ENCODE results near the gene PPP1R16B.
A peak's percentile ranks its signal among the peaks of the same experiment; 100 is the strongest.
"Not testable (repeated sequence)": the region's sequence is repeated elsewhere in the genome, so short reads cannot be mapped to it uniquely, and the experiment has no call there.

The PPP1R16B gene

DNA sequence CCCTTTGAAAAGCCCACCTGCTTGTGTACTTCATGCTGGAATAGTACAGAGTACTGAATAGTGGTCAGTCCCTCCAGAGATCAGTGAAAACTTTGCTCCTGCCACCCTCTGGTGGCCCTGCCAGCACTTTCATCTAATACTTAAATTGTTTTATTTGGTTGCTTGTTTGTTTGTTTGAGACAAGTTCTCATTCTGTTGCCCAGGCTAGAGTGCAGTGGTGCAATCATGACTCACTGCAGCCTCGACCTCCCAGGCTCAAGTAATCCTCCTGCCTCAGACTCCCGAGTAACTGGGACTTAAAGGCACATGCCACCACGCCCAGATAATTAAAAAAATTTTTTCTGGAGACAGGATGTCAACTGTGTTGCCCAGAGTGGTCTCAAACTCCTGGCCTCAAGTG is 129.8 kb downstream of the PPP1R16B start:
- peak; percentile 68 for DNase-seq (ENCODE audit: low spot score)

DNA sequence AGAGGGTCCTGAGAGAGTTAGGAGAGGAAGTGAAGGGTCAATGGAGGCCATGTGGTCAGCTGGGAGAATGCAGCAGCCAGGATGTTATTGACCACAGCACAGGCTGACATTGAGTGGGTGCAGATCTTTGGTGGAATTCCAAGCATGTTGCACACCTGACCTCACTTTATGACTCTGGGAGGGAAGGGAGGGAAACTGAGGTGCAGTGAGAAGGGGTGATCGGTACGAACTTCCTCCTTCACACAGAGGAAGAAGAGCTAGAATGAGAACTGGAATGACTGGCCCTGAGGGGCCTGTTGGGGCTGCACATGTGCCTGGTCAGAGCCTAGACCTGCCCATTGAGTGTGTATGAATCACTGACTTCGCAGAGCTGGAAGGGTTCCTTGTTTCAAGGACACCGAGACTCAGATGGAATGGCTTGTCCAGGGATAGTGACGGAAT is 130.5 kb downstream of the PPP1R16B start:
- no peak for DNase-seq (ENCODE audit: low spot score)

DNA sequence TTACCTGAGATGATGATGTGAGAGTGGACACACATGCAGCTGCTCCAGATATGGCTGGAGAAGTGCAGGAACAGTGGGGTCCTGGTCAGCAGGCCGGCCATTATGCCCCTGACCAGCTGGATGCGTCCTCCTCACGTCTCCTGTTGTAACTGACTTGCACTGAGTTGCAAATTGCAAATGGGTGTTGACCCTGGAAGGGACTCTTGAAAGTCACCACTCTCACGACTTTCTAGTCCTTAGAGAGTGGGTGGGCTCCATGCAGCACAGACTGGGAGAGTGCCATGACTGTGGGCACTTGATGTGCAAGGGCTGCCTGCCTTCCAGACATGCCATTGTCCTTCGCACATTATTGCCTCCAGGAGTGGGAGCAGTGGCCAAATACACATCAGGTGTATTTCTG is 131.5 kb downstream of the PPP1R16B start:
- no peak for DNase-seq (ENCODE audit: low spot score)

GRCh38 chr20:38937978-38938473 is 132.5 kb downstream of the PPP1R16B start:
- no peak for DNase-seq (ENCODE audit: low spot score)

DNA sequence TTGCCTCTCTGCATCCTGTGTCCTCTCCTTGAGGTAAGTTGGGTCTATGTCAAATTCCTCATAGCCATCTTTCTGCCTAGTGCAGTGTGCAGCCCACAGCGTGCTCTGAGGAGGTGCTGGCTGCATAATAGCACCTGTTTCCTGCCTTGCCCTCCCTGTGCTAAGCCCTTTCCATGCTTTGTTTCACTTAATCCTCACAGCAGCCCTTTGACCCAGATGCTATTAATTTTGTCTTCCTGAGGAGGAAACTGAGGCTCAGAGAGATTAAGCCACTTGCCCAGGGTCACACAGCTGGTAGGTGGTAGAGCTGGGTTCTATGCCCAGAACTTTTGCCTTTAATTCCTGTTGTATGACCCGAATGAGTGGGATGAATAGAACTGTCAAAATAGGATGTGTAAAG is 134.2 kb downstream of the PPP1R16B start:
- no peak for DNase-seq (ENCODE audit: low spot score)

- no peak for DNase-seq (ENCODE audit: low spot score)
Observed at GRCh38 chr20:38940644-38941043, 135.1 kb downstream of the PPP1R16B start.

GRCh38 chr20:38941726-38942389 is 136.4 kb downstream of the PPP1R16B start:
- DNase-seq (ENCODE audit: low spot score) = no peak

DNA sequence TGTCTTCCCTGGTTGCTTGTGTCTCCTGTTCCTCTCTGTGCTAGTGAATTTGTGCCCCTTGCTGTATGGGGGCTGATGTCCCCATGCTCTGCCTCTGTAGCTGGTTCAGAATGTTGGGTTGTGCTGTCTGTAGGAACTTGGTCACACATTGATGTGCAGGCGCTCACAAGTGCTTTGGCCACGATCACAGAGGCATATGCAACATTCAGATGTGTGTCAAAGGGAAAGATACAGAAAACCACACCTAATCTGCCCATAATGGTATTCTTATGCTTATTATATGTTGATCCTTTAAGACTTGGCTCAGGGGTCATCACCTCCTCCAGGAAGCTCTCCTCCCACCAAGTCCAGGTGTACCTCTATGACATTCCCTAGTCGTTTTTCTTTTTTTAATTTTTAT is 139.5 kb downstream of the PPP1R16B start:
- no peak for DNase-seq (ENCODE audit: low spot score)

GRCh38 chr20:38946836-38947235 is 141.3 kb downstream of the PPP1R16B start:
- no peak for DNase-seq (ENCODE audit: low spot score)

DNA sequence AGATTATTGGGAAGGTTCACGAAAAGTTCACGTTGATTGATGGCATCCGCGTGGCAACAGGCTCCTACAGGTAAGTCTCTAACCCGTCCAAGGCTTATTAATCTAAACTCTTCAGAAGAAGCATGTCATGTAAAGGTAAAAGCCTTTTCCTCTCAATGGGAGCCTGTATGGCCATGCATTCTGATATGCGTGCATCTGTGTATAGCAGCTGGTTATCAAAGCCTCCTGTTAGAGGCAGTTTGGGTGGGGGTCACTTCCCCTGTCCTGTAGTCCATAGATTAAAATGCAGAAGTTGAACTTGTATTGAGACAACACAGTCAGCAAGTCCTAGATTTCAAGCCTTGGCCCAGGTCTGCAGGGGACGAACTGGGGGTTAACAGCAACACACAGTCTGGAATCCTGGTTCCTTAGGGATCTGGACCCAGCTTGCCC is 142.4 kb downstream of the PPP1R16B start:
- DNase-seq (ENCODE audit: low spot score) = no peak

GRCh38 chr20:38950254-38950653 is 144.8 kb downstream of the PPP1R16B start:
- DNase-seq (ENCODE audit: low spot score) = no peak

DNA sequence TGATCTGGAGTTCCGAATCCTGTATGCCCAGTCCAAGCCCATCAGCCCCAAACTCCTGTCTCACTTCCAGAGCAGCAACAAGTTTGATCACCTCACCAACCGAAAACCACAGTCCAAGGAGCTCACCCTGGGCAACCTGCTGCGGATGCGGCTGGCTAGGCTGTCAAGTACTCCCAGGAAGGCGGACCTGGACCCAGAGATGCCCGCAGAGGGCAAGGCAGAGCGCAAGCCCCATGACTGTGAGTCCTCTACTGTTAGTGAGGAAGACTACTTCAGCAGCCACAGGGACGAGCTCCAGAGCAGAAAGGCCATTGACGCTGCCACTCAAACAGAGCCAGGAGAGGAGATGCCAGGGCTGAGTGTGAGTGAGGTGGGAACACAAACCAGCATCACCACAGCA is 146.1 kb downstream of the PPP1R16B start:
- DNase-seq (ENCODE audit: low spot score) = no peak

- no peak for DNase-seq (ENCODE audit: low spot score)
Observed at GRCh38 chr20:38952153-38952552, 146.7 kb downstream of the PPP1R16B start.

- DNase-seq (ENCODE audit: low spot score) = no peak
Observed at GRCh38 chr20:38953630-38954340, 148.3 kb downstream of the PPP1R16B start.

DNA sequence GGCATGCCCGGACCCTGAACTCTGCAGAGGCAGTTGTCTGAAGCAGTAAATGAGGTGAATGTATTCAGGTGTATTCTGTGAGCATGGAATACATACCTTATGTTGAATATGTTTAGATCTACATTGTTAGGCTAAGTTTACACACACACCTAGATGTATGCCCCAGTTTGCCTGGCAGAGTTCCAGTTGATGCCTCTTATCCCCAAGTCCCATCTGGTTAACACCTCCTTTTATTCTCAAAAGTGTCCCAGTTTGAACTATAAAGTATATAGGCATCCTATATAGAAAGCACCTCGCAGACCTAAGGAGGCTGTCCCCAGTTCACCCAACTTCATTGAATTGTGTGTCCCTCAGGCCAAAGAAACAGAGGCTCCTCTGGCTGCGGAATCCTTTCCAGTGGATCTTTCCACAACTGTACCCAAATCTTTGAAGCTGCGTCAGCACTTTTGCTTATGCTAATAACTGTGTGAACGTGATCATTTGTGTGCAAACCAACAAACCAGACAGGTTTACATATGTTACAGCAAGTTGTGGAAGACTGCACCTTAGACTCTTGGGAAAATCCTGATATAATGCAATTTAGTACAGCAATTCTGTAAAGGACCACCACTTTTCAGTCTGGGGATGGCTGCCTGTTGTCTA is 151.9 kb downstream of the PPP1R16B start:
- no peak for DNase-seq (ENCODE audit: low spot score)

GRCh38 chr20:38957915-38958485 is 152.5 kb downstream of the PPP1R16B start:
- DNase-seq (ENCODE audit: low spot score) = no peak

DNA sequence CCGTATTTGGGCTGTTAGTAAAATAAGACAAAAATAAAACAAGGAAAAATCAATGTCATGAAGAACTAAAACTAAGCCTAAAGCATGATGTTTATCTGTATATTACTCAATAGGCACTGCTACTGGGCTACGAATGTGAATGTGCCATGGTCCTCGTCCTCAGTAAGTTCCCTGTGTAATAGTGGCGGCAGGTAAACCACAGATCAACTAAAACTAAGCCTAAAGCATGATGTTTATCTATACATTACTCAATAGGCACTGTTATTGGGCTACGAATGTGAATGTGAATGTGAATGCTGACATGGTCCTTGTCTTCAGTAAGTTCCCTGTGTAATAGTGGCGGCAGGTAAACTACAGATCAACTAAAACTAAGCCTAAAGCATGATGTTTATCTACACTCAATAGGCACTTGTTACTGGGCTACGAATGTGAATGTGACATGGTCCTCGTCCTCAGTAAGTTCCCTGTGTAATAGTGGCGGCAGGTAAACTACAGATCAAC is 154.7 kb downstream of the PPP1R16B start:
- not testable (repeated sequence) for DNase-seq (ENCODE audit: low spot score)

- peak; percentile 21 for DNase-seq (ENCODE audit: low spot score)
Observed at GRCh38 chr20:38961530-38962043, 156.1 kb downstream of the PPP1R16B start.

- DNase-seq (ENCODE audit: low spot score) = peak; percentile 99
Observed at GRCh38 chr20:38962044-38962927, 156.8 kb downstream of the PPP1R16B start, which contains the start of gene DHX35. TSS of gene DHX35 (plus strand) at chr20:38962344. CDS start at chr20:38962368, 24 bp downstream.

GRCh38 chr20:38962928-38963401 is 157.5 kb downstream of the PPP1R16B start:
- DNase-seq (ENCODE audit: low spot score) = peak; percentile 49

DNA sequence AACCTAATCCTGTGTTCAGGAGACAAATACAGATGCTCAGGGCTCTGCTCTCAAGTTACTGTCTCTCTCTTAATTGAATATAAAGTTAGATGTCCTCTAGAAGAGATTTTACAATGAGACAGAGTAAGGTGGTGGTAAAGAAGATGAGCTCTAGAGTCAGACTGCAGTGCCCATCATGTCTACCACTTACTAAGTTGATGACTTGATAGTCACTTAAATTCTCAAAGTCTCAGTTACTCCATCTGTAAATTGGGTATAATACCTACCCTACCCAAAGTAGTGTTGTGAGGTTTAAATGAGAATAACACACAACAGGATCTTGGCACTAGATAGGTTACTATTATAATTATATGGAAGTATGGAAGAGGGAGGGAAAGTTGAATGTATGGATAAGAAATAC is 158.2 kb downstream of the PPP1R16B start:
- no peak for DNase-seq (ENCODE audit: low spot score)

Data from RKO (cell line).